HG03064 (cell line): ENCODE measurements around the gene SLC17A6.

Experiments
- ATAC-seq: cut with Tn5 transposase; IDR thresholded peaks from one replicate; pipeline ENCODE4 v1.9.1; 2021; ENCODE audit warnings: low read depth; ENCODE audit not compliant: unreplicated experiment

The SLC17A6 gene

GRCh38 chr11:22389526-22390282 is 51.5 kb downstream of the SLC17A6 start:
- ATAC-seq: no peak

GRCh38 chr11:22390283-22390655 is 52.1 kb downstream of the SLC17A6 start:
- ATAC-seq: no peak

- ATAC-seq: no peak
Measured at GRCh38 chr11:22392561-22392960, 54.4 kb downstream of the SLC17A6 start.

GRCh38 chr11:22405377-22405776 is 67.2 kb downstream of the SLC17A6 start:
- ATAC-seq: no peak

GRCh38 chr11:22407267-22407666 is 69.1 kb downstream of the SLC17A6 start:
- ATAC-seq: no peak

GRCh38 chr11:22407921-22408320 is 69.7 kb downstream of the SLC17A6 start:
- ATAC-seq: no peak

GRCh38 chr11:22415476-22415875 is 77.3 kb downstream of the SLC17A6 start:
- ATAC-seq: no peak

GRCh38 chr11:22416462-22416861 is 78.3 kb downstream of the SLC17A6 start:
- no peak for ATAC-seq

- ATAC-seq: no peak
Measured at GRCh38 chr11:22426915-22427314, 88.7 kb downstream of the SLC17A6 start.
